ENCODE data around the gene PIGZ.
"Not testable (repeated sequence)": the region's sequence is repeated elsewhere in the genome, so short reads cannot be mapped to it uniquely, and the experiment has no call there.

The PIGZ gene

DNA sequence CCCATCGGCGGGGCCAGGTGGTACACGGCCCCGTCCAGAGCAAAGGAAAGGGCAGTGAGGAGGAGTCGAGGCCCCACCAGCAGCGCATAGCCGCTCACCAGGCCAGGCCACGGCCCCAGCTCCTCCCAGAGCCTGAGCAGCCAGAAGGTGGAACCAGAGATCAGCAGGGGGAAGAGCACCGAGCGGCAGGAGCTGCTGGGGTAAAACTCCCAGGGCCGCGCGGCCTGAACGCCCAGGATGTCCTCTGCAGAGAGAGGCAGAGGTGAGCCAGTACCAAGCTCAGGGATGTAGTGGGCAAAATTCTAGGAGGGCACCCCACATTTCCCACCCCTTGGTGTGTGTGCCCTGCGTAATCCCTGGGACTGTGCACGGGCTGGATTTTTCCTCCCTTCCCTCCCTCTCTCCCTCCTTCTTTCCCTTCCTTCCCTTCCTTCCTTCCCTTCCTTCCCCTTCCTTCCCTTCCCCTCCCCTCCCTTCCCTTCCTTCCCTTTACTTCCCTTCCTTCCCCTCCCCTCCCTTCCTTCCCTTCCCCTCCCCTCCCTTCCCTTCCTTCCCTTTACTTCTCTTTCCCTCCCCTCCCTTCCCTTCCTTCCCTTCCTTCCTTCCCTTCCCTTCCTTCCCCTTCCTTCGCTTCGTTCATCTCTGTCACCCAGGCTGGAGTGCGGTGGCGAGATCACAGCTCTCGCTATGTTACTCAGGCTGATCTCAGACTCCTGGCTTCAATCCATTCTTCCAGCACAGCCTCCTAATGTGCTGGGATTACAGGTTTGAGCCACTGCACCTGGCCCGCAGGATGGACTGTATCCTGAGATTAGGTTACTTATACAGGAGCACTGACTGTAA, 20.0 kb downstream of the PIGZ start:
- DNase-seq: no peak

DNA sequence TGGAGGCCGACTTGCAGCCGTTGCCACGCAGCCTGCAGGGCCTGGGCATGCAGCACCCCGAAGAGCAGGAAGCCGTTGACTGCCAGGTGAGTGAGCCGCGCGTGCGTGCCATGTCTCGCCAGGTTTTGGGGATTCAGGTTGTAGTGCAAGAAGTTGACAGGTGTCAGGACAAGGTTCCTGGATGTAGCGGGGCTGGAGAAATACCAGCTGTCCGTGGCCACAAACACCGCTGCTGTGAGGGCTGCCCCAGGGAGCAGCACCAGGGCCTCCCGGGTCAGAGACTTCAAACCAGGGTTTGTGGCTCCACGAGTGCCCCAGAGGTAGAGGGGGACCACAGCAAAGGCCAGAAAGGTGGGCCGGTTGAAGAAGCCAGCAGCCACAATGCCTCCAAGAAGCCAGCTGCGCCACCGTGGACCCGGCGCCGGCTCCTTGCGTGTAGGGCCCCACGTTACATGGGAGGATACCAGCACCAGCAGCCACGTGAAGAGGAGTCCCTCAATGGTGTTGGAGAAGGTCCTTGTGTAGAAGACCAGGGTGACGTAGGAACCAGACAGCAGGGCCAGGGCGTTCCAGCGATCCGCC, 20.7 kb downstream of the PIGZ start:
- no peak for DNase-seq

GRCh38 chr3:196947136-196947859, 21.3 kb downstream of the PIGZ start:
- no peak for DNase-seq

- DNase-seq: not testable (repeated sequence)
Measured at GRCh38 chr3:196944037-196944790, 24.4 kb downstream of the PIGZ start.

DNA sequence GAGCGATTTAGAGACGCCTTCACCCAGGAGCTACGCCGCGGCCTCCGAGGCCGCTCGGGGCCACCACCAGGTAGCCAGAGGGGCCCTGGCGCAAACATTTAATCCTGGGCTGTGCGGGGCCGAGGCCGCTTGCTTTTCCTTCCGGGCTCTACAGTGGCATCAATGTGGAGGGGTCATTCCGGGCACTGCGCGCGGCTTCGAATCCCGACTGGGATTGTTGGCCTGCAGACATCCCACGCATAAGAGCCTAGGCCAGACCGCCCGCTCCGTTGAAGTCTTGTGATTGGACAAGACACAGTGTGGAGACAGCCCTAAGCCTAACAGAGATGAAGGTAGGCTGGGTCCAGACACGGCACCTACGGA, 25.7 kb downstream of the PIGZ start:
- no peak for DNase-seq

DNA sequence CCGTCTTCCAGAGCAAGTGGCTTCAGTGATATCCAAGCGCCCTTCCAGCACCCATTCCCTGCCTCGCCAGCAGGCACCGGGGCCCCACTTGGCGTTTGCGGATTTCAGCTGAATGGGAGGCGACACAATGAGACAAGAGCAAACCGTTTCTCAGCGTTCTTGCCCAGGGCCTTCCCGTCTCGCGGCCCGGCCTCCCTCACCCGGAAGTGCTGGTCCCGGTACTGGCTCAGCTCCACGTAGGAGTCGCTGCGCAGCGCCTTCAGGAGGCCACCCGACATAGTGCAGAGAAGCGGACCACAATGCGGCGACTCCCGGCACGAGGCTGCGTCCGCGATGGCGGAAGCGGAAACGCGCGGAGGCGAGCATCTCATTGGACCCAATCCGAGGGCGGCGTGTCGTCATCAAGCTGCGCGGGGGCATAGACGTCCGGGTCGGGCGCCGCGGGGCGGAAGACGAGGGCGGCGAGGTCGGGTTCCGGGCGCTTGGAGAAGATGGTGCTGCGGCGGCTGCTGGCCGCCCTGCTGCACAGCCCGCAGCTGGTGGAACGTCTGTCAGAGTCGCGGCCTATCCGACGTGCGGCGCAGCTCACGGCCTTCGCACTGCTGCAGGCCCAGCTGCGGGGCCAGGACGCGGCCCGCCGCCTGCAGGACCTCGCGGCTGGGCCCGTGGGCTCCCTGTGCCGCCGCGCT, 26.3 kb downstream of the PIGZ start, which contains the start of gene NCBP2:
Gene NCBP2, minus strand, starts transcription at position 303 of the 689 bp plus-strand sequence. Its CDS starts 25 bp downstream, at position 278.
- peak; percentile 96 for DNase-seq

DNA sequence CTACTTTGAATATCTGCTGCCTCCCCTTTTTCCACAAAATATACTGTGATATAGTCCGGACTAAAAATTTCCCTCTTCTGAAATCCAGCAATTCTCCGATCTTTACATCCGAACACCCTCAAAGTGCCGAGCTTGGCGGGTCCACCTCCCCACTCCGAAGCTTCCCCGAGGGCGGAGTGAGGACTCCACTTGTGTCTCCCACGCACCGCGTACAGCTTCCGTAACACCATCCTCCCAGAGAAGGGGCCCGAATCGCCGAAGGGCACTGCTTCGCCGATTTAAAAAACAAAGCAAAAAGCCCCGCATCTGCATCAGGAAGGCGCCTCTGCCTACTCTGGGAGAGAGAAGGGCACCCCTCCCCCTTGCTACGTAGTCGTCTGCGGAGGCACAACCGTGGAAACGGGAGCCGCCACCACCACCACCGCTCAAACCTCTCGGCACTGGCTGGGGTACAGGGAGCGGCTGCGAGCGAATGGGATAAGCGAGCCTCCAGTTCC, 26.9 kb downstream of the PIGZ start:
- peak; percentile 75 for DNase-seq

DNA sequence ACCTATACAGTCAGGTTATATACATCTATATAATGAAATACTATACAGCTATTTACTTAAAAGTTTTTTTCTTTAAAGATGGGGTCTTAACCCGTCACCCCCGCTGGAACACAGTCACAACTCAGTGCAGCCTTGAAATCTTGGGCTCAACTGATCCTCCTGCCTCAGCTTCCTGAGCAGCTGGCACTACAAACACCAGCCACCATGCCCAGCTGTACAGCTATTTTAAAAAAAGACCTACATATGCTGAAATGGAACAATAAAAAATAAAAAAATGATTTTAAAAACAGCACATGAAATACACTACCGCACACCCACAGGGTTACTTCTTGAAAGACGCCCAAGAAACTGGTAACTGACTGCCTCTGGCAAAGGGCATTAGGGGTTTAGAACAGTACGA, 30.1 kb downstream of the PIGZ start:
- no peak for DNase-seq

GRCh38 chr3:196938124-196938523, 30.5 kb downstream of the PIGZ start:
- DNase-seq: no peak

- DNase-seq: no peak
Measured at GRCh38 chr3:196936288-196936687, 32.3 kb downstream of the PIGZ start.

- no peak for DNase-seq
Measured at GRCh38 chr3:196932600-196932999, 36.0 kb downstream of the PIGZ start.

GRCh38 chr3:196931828-196932587, 36.6 kb downstream of the PIGZ start:
- DNase-seq: no peak

DNA sequence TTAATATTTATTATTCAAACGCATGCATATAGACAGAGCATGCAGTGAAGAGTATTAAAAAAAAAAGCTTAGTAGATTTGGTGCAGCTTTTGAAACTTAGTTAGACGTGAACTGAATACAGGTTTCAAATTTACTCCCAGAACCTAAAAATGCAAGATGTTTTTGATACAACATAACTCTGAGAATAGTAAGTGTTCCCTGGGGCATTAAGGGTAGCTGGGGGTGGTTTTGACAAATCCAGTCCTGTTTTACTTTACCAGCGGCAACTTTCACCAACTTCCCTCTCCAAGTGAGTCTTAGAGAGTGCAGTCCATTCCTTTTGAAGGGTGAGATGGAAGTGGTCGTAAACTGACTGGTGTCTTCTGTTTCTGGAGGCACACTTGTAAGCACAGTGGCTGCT, 37.5 kb downstream of the PIGZ start:
- no peak for DNase-seq

DNA sequence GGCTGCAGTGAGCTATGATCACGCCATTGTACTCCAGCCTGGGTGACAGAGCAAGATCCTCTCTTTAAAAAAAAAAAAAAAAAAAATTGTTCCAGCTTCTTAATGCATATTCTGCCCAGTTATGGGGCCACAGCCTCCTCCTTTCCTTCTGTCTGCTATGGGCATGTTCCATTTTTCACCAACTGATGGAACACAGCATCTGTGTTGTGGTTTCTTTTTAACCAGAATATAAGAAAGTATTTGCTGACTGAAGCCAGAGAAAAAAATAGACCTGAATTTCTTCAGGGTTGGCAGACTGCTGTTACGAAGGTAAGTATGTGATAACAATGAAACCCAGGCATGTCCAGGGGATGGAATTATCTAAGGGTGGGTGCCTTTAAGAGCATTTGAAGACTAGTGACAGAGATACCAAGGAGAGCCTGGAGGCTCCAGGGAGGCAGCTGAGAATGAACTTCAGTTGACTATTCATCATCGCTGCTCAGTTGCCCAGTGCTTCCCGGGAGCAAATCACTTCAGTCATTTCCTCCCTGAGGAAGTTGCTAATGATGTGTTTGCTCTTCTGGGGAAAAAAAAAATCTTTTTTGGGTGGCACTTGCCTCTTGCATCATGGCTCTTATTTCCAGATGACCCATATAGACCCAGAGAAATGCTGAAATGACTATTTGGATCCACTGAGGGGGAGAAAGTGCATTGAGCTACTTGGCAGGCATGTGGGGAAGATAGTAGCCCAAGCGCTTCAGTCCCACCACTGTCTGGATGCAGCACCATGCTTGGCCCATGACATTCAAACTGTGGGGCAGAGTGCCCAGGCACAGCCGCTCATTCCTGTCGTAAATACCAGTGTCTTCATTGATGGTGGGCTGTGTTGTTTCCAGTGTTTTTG, 40.8 kb downstream of the PIGZ start:
- no peak for DNase-seq

DNA sequence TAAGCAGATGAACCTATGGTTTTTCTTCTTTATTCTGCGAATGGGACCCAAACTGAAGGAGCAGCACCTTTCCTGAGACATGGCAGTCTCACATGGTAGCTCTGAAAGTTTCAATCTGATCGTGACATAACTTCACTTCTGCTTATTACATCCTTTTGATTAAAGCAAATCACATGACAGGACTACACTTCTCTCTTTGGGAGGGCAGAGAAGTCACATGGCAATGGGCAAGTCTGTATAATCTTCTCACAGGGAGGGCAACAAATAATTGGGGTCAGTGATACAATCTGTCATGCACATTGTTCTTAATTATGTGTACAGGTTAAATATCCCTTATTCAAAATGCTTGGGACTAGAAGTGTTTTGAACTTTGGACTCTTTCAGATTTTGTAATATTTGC, 47.9 kb downstream of the PIGZ start:
- DNase-seq: peak; percentile 48

DNA sequence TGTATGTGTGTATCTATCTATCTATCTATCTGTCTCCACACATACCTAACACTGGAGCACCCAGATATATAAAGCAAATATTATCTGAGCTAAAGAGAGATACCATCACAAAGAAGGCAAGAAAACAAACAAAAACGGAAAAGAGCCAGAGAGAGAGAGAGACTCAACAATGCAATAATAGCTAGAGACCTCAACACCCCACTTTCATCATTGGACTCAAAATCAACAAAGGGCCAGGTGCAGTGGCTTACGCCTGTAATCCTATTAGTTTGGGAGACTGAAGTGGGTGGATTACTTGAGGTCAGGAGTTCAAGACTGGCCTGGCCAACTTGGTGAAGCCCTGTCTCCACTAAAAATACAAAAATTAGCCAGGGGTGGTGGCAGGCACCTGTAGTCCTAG, 49.7 kb downstream of the PIGZ start:
- no peak for DNase-seq

DNA sequence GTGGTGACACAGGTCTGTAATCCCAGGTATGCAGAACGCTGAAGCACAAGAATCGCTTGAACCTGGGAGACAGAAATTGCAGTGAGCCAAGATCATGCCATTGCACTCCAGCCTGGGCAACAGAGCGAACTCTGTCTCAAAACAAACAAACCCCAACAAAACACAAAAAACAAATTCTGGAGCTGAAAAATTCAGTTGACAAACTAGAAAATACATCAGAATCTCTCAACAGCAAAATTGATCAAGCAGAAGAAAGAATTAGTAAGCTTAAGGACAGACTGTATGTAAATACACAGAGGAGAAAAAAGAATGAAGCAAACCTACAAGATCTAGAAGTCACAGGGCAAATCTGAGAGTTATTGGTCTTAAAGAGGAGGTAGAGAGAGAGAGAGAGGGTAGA, 51.6 kb downstream of the PIGZ start:
- DNase-seq: no peak

DNA sequence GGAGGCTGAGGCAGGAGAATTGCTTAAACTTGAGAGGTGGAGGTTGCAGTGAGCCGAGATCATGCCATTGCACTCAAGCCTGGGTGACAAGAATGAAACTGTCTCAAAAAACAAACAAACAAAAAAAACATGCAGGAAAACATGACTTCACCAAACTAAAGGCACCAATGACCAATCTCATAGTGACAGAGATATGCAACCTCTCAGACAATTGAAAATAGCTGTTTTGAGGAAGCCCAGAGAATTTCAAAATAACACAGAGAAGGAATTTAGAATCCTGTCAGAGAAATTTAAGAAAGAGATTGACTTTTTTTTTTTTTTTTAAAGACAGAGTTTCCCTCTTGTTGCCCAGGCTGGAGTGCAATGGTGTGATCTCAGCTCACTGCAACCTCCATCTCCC, 52.4 kb downstream of the PIGZ start:
- no peak for DNase-seq

GRCh38 chr3:196915375-196915774, 53.3 kb downstream of the PIGZ start:
- no peak for DNase-seq

DNA sequence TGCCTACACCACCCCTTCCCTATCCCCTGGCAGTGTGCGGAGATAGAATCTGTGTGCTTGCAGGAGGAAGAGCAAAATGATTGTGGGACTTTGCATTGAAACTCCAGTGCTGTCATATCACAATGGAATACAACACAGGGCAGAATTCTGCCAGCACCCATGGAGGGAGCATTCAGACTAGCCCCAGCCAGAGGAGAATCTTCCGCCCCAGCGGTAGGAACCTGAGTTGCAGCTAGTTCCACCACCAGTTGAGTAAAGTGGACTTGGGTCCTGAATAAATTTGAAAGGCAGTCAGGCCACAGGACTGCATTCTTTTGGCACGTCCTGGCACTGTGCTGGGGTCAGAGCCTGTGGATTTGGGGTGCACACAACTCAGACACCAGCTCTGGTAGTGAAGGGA, 53.8 kb downstream of the PIGZ start:
- no peak for DNase-seq

DNA sequence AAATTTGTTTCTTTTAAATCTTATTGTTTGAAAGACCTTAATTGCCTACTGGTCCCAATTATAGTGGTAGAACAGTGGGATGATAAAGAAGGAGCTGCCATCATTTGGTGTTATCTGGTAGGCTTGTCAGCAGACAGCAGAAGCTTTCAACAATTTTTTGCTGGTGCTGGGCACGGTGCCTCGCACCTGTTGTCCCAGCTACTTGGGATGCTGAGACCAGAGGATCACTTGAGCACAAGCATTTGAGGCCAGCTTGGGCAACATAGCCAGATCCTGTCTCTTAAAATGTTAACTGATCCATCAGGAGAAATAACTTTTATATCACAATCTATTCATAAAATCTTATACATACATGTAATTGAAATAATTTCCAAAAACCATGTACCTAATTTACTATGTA, 64.9 kb downstream of the PIGZ start:
- no peak for DNase-seq

All from OCI-M1 (cell line).